Activated T-helper 9 cell treated with anti-CD3 and anti-CD28 coated beads, Interleukin-2, amount 50 U/mL, for 16 hours (primary cell): ENCODE data around the gene MTMR3.
"Not testable (repeated sequence)": the region's sequence is repeated elsewhere in the genome, so short reads cannot be mapped to it uniquely, and the experiment has no call there.

Source experiments
- DNase-seq: peaks from one replicate; pipeline ENCODE4 v3.0.0-alpha.2; 2020; ENCODE audit warnings: low read depth

The MTMR3 gene

GRCh38 chr22:30056015-30056414 lies 173.0 kb downstream of the MTMR3 start:
- DNase-seq, result no peak

GRCh38 chr22:30057375-30057774 lies 174.4 kb downstream of the MTMR3 start:
- DNase-seq, result no peak

GRCh38 chr22:30059346-30060020 lies 176.5 kb downstream of the MTMR3 start:
- DNase-seq, result not testable (repeated sequence)

- DNase-seq, result not testable (repeated sequence)
Observed at GRCh38 chr22:30061094-30061493, 178.1 kb downstream of the MTMR3 start.

- DNase-seq, result no peak
Observed at GRCh38 chr22:30062259-30062658, 179.3 kb downstream of the MTMR3 start.

- DNase-seq, result no peak
Observed at GRCh38 chr22:30062950-30063349, 180.0 kb downstream of the MTMR3 start.

- no peak for DNase-seq
Observed at GRCh38 chr22:30064172-30064571, 181.2 kb downstream of the MTMR3 start.

- no peak for DNase-seq
Observed at GRCh38 chr22:30073743-30074142, 190.8 kb downstream of the MTMR3 start.

GRCh38 chr22:30074147-30074546 lies 191.2 kb downstream of the MTMR3 start:
- DNase-seq, result no peak

GRCh38 chr22:30074994-30075393 lies 192.0 kb downstream of the MTMR3 start:
- DNase-seq, result no peak

- DNase-seq, result no peak
Observed at GRCh38 chr22:30077279-30077880, 194.4 kb downstream of the MTMR3 start.

- DNase-seq, result no peak
Observed at GRCh38 chr22:30078320-30079311, 195.6 kb downstream of the MTMR3 start.

GRCh38 chr22:30079952-30080533 lies 197.1 kb downstream of the MTMR3 start, which contains the start of gene HORMAD2:
TSS of gene HORMAD2 (plus strand) at chr22:30080464. CDS start at chr22:30093953, 13,489 bp downstream.
- no peak for DNase-seq
